ENCODE results near the gene POLR2A.

The POLR2A gene

DNA sequence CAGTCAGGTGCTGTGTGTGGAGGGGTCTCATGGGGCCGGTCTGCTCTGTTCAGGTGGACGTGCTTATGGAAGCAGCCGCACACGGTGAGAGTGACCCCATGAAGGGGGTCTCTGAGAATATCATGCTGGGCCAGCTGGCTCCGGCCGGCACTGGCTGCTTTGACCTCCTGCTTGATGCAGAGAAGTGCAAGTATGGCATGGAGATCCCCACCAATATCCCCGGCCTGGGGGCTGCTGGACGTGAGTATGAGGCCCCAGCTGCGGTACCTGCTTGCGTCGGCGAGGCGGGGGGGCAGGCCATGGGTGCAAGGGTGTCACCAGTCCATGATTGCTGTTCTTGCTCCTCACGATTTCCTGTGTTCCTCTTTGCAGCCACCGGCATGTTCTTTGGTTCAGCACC lies 27.9 kb downstream of the POLR2A start:
- DNase-seq (ENCODE audit: low read depth), result no peak
- no peak overlapping the region for H3K4me3 ChIP-seq (replicated peaks; ENCODE audit: low read depth, low read length)
- TF ChIP-seq, protein P1, sequence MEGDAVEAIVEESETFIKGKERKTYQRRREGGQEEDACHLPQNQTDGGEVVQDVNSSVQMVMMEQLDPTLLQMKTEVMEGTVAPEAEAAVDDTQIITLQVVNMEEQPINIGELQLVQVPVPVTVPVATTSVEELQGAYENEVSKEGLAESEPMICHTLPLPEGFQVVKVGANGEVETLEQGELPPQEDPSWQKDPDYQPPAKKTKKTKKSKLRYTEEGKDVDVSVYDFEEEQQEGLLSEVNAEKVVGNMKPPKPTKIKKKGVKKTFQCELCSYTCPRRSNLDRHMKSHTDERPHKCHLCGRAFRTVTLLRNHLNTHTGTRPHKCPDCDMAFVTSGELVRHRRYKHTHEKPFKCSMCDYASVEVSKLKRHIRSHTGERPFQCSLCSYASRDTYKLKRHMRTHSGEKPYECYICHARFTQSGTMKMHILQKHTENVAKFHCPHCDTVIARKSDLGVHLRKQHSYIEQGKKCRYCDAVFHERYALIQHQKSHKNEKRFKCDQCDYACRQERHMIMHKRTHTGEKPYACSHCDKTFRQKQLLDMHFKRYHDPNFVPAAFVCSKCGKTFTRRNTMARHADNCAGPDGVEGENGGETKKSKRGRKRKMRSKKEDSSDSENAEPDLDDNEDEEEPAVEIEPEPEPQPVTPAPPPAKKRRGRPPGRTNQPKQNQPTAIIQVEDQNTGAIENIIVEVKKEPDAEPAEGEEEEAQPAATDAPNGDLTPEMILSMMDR (IDR thresholded peaks at IDR 0.05; ENCODE audit: low read length, missing control alignments), result no peak

DNA sequence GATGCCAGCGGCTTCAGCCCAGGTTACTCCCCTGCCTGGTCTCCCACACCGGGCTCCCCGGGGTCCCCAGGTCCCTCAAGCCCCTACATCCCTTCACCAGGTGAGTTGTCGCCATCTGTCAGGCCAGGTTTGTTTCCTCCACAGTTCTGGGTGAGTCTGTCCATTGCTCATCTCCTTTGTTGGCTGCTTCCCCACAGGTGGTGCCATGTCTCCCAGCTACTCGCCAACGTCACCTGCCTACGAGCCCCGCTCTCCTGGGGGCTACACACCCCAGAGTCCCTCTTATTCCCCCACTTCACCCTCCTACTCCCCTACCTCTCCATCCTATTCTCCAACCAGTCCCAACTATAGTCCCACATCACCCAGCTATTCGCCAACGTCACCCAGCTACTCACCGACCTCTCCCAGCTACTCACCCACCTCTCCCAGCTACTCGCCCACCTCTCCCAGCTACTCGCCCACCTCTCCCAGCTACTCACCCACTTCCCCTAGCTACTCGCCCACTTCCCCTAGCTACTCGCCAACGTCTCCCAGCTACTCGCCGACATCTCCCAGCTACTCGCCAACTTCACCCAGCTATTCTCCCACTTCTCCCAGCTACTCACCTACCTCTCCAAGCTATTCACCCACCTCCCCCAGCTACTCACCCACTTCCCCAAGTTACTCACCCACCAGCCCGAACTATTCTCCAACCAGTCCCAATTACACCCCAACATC lies 28.8 kb downstream of the POLR2A start:
- DNase-seq (ENCODE audit: low read depth), result no peak
- TF ChIP-seq, protein P1 (IDR thresholded peaks at IDR 0.05; ENCODE audit: low read length, missing control alignments), result no peak
- H3K4me3 ChIP-seq (replicated peaks; ENCODE audit: low read depth, low read length), result no peak overlapping the region

DNA sequence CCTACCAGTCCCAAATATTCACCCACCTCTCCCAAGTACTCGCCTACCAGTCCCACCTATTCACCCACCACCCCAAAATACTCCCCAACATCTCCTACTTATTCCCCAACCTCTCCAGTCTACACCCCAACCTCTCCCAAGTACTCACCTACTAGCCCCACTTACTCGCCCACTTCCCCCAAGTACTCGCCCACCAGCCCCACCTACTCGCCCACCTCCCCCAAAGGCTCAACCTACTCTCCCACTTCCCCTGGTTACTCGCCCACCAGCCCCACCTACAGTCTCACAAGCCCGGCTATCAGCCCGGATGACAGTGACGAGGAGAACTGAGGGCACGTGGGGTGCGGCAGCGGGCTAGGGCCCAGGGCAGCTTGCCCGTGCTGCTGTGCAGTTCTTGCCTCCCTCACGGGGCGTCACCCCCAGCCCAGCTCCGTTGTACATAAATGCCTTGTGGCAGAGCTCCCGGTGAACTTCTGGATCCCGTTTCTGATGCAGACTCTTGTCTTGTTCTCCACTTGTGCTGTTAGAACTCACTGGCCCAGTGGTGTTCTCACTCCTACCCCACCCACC lies 29.8 kb downstream of the POLR2A start:
- DNase-seq (ENCODE audit: low read depth), result no peak
- no peak overlapping the region for H3K4me3 ChIP-seq (replicated peaks; ENCODE audit: low read depth, low read length)
- TF ChIP-seq, protein P1 (IDR thresholded peaks at IDR 0.05; ENCODE audit: low read length, missing control alignments), result no peak

DNA sequence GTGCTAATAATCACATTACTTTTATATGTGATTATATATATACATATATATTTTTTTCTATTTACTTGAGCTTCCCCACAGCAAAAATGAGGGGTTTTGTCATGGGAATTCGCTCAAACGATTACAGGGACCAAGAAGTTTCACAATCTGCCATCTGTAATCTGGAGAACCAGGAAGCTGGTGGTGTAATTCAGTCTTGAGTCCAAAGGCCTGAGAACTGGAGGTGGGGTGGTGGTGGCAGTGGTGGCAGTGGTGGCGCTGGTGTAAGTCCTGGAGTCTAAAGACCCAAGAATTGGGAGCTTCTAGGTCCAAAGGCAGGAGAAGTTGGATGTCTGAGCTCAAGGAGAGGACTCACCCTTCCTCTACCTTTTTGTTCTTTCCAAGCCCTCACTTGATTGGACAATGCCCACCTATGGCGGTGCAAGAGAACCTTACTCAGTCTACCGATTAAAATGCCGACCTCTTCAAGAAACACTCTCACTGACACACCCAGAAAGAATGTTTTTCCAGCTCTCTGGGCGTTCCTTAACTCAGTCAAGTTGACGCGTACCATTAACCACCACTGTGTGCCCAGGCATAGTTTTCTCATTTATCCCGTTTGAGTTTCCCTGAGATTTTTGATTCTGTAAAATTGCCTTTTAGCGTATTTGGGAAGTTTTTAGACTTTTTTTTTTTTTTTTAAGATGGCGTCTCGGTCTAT lies 31.9 kb downstream of the POLR2A start:
- no peak overlapping the region for H3K4me3 ChIP-seq (replicated peaks; ENCODE audit: low read depth, low read length)
- peak; percentile 23 for DNase-seq (ENCODE audit: low read depth)
- TF ChIP-seq, protein P1 (IDR thresholded peaks at IDR 0.05; ENCODE audit: low read length, missing control alignments), result no peak

DNA sequence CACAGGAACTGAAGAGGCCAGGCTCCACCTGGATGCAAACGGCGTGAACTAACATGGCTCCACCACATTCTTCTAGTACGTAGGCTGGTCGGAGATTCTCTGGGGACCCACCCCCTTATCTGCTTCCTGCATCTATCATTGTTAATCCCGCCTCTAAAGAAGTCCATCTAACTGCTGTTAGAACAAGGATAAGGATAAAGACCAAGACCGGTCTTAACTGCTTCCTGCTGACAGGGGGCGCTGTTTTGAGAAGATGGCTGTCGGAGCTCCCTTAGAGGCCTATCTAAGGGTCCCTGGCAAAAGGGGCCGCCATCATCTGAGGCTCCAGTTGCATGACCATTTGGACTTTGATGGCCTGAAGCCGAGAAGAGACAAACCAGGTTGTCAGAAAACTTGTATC lies 38.9 kb downstream of the POLR2A start:
- DNase-seq (ENCODE audit: low read depth), result peak; percentile 36
- no peak overlapping the region for H3K4me3 ChIP-seq (replicated peaks; ENCODE audit: low read depth, low read length)
- TF ChIP-seq, protein P1 (IDR thresholded peaks at IDR 0.05; ENCODE audit: low read length, missing control alignments), result peak; percentile 47

DNA sequence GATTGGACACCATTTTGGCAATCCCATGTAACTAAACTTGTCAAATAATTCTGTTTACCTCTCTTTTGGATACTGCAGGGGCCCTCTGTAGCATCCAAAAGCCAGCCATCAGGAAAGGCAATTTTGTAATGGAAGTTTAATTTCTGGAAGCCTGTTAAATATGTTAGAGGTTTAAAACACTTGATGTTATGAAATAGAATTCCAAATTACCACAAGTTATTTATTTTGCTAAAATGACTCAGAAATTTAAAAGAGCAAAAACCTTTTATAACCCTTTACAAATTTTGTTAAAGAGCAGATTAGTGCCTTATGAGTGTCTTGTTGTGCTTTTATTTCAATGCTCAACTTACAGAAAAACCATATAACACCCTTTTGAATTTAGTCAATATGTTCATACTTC lies 44.7 kb downstream of the POLR2A start:
- no peak overlapping the region for H3K4me3 ChIP-seq (replicated peaks; ENCODE audit: low read depth, low read length)
- no peak for DNase-seq (ENCODE audit: low read depth)
- TF ChIP-seq, protein P1 (IDR thresholded peaks at IDR 0.05; ENCODE audit: low read length, missing control alignments), result no peak
